ENCODE data around the gene FBLN7.

FBLN7 gene

GRCh38 chr2:112151701-112152440 lies 13.7 kb downstream of the FBLN7 start:
- Histone ChIP-seq H3K27ac (no peak overlapping the region), H3K9me3 (no peaks in the 10 kb centered on the region), H3K4me3 (ENCODE audit: low read depth in 1 of 2, low read length in 1 of 2) (no peak overlapping the region), H3K4me1 (ENCODE audit: control insufficient read depth in 1 of 2, insufficient read depth in 1 of 2, low read depth in 1 of 2, low read length in 1 of 2) (peaks cover 4 to 8% of the 10 kb centered on the region in 2 experiments), H3K27me3 (peaks cover 8% of the 10 kb centered on the region), H3K36me3 (no peaks in the 10 kb centered on the region)
- TF ChIP-seq, protein P1, sequence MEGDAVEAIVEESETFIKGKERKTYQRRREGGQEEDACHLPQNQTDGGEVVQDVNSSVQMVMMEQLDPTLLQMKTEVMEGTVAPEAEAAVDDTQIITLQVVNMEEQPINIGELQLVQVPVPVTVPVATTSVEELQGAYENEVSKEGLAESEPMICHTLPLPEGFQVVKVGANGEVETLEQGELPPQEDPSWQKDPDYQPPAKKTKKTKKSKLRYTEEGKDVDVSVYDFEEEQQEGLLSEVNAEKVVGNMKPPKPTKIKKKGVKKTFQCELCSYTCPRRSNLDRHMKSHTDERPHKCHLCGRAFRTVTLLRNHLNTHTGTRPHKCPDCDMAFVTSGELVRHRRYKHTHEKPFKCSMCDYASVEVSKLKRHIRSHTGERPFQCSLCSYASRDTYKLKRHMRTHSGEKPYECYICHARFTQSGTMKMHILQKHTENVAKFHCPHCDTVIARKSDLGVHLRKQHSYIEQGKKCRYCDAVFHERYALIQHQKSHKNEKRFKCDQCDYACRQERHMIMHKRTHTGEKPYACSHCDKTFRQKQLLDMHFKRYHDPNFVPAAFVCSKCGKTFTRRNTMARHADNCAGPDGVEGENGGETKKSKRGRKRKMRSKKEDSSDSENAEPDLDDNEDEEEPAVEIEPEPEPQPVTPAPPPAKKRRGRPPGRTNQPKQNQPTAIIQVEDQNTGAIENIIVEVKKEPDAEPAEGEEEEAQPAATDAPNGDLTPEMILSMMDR (IDR thresholded peaks at IDR 0.05), result no peak

DNA sequence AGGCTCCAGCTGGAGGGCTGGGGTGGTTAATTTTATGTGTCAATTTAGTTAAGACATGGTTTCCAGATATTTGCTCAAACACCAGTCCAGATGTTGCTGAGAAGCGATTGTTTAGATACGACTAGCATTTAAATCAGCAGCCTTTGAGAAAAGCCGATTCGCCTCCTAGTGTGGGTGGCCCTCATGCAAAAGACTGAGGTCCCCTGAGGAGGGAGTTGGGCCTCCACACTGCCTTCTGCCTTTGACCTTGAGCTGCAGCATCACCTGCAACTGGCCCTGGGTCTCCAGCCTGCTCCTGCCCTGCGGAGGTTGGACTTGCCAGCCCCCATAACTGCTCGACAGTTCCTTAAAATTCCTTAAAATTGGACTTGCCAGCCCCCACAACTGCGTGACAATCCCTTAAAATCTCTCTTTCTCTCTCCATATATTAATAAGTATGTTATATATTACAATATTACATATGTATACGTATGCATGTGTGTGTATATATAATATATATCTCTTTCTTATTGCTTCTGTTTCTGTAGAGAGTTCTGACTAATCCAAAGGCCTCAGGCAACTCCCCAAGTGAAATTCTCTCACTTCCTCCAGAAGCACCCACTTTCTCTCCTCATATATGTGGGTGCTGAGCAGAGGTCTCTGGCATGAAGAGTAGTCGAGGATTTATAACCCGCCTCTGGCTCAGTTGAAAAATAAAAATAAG lies 14.4 kb downstream of the FBLN7 start:
- Histone ChIP-seq H3K4me1 (ENCODE audit: control insufficient read depth in 1 of 2, insufficient read depth in 1 of 2, low read depth in 1 of 2, low read length in 1 of 2) (peaks cover 4 to 8% of the 10 kb centered on the region in 2 experiments), H3K36me3 (no peaks in the 10 kb centered on the region), H3K27me3 (peaks cover under 1% of the 10 kb centered on the region), H3K9me3 (no peaks in the 10 kb centered on the region), H3K27ac (no peak overlapping the region), H3K4me3 (ENCODE audit: low read depth in 1 of 2, low read length in 1 of 2) (no peak overlapping the region)
- TF ChIP-seq, protein P1 (IDR thresholded peaks at IDR 0.05), result no peak

GRCh38 chr2:112153179-112153490 lies 14.9 kb downstream of the FBLN7 start:
- TF ChIP-seq, protein P1 (IDR thresholded peaks at IDR 0.05), result no peak

GRCh38 chr2:112153501-112153900 lies 15.3 kb downstream of the FBLN7 start:
- H3K27ac ChIP-seq, result no peak overlapping the region
- no peaks in the 10 kb centered on the region for H3K9me3 ChIP-seq
- H3K27me3 ChIP-seq, result no peaks in the 10 kb centered on the region
- TF ChIP-seq, protein P1 (IDR thresholded peaks at IDR 0.05), result no peak
- no peak overlapping the region for H3K4me3 ChIP-seq (ENCODE audit: low read depth in 1 of 2, low read length in 1 of 2)
- no peaks in the 10 kb centered on the region for H3K36me3 ChIP-seq
- H3K4me1 ChIP-seq (ENCODE audit: control insufficient read depth in 1 of 2, insufficient read depth in 1 of 2, low read depth in 1 of 2, low read length in 1 of 2), result peaks cover 4 to 8% of the 10 kb centered on the region in 2 experiments

More at GRCh38 chr2:112153179-112153490, 14.9 kb downstream of the FBLN7 start:
- Histone ChIP-seq H3K36me3 (no peaks in the 10 kb centered on the region), H3K4me3 (ENCODE audit: low read depth in 1 of 2, low read length in 1 of 2) (no peak overlapping the region), H3K4me1 (ENCODE audit: control insufficient read depth in 1 of 2, insufficient read depth in 1 of 2, low read depth in 1 of 2, low read length in 1 of 2) (peaks cover 4 to 8% of the 10 kb centered on the region in 2 experiments), H3K27ac (no peak overlapping the region), H3K27me3 (no peaks in the 10 kb centered on the region), H3K9me3 (no peaks in the 10 kb centered on the region)

- H3K27me3 ChIP-seq, result no peaks in the 10 kb centered on the region
- TF ChIP-seq, protein P1 (IDR thresholded peaks at IDR 0.05), result no peak
- H3K27ac ChIP-seq, result no peak overlapping the region
- no peaks in the 10 kb centered on the region for H3K9me3 ChIP-seq
- H3K4me3 ChIP-seq (ENCODE audit: low read depth in 1 of 2, low read length in 1 of 2), result no peak overlapping the region
- H3K4me1 ChIP-seq (ENCODE audit: control insufficient read depth in 1 of 2, insufficient read depth in 1 of 2, low read depth in 1 of 2, low read length in 1 of 2), result peaks cover 4 to 8% of the 10 kb centered on the region in 2 experiments
- no peaks in the 10 kb centered on the region for H3K36me3 ChIP-seq
These were observed 16.3 kb downstream of the FBLN7 start for GRCh38 chr2:112154246-112155117.
